Heart left ventricle (tissue), 16 donors: ENCODE results near the gene TBL1XR1. TPM values are rescaled to one million over a fixed set of nuclear protein-coding genes. Genes with fewer than 3 reads are reported as not detected.
A peak's percentile ranks its signal among the peaks of the same experiment; 100 is the strongest.

Source experiments
- ATAC-seq, 4 donors: fragments of 200-7000 bp; cut with Tn5 transposase; one replicate each; pipeline ENCODE4 v1.9.1; 2020 to 2022; ENCODE audit warnings: moderate library complexity in 4 of 4, mild to moderate bottlenecking in 3 of 4, moderate number of reproducible peaks in 1 of 4
- DNase-seq, 5 donors: peaks; one replicate each; pipeline ENCODE4 v3.0.0-alpha.2; 2020
- H3K27ac ChIP-seq, 12 donors: fragments of 200-600 bp; sonication (generic) in 4 of 12; one replicate each; pipeline versions ENCODE4 v1.5.0 to v1.8.0; 2016 to 2022; ENCODE audit warnings: mild to moderate bottlenecking in 2 of 12
- H3K27me3 ChIP-seq, 9 donors: fragments of 200-600 bp; sonication (generic) in 2 of 9; one replicate each; pipeline versions ENCODE4 v1.5.1 to v1.8.0; 2016 to 2022; ENCODE audit warnings: mild to moderate bottlenecking in 3 of 9
- H3K36me3 ChIP-seq, 9 donors: fragments of 200-600 bp; sonication (generic) in 2 of 9; one replicate each; pipeline versions ENCODE4 v1.5.0 to v1.8.0; 2018 to 2022; ENCODE audit warnings: mild to moderate bottlenecking in 2 of 9
- H3K4me1 ChIP-seq, 12 donors: fragments of 200-600 bp; sonication (generic) in 4 of 12; one replicate each; pipeline versions ENCODE4 v1.5.0 to v1.8.0; 2016 to 2022; ENCODE audit warnings: mild to moderate bottlenecking in 3 of 12
- H3K4me3 ChIP-seq, 12 donors: fragments of 200-600 bp; sonication (generic) in 4 of 12; one replicate each; pipeline versions ENCODE4 v1.5.0 to v1.8.0; 2017 to 2022; ENCODE audit warnings: mild to moderate bottlenecking in 9 of 12, moderate library complexity in 4 of 12
- H3K9me3 ChIP-seq, 12 donors: fragments of 200-600 bp; sonication (generic) in 4 of 12; one replicate each; pipeline versions ENCODE4 v1.5.0 to v1.8.0; 2016 to 2022; ENCODE audit warnings: mild to moderate bottlenecking in 1 of 12
- POLR2A ChIP-seq, 2 donors: fragments of 450-650 bp; IDR thresholded peaks; one replicate each; pipeline ENCODE4 v1.6.1; 2017; ENCODE audit warnings: antibody characterized with exemption in 2 of 2, mild to moderate bottlenecking in 2 of 2, moderate library complexity in 2 of 2
- WGBS, 4 donors: extraction: QIAGEN DNeasy Blood & Tissue Kit in 2 of 4; methylation state at CpG; one replicate each; pipeline versions ENCODE4 v1.1.5 to v1.1.7; 2013 to 2018; 5-methylcytosine and 5-hydroxymethylcytosine counted together
- intact Hi-C, 10 donors: fragments of 100-400 bp; cut with DNase I; formaldehyde crosslinking; loops; one replicate each; pipeline versions ENCODE4 v1.11.1 to v1.14.2; 2022
- polyA plus RNA-seq, 2 donors: library from polyadenylated mRNA; stranded (reverse); fragments of 200-250 nt; gene quantifications; one replicate each; pipeline ENCODE4 v1.2.3, GENCODE V29; 2013
- total RNA-seq, 9 donors: library from RNA; depleted of rRNA in 2 of 9; stranded (reverse); fragments of >200 nt in 2 of 9; fragmentation: NEBNext Ultra II Directional in 3 of 9; extraction: Animal tissue kit (Norgen Biotek cat#: 25700) in 3 of 9; gene quantifications; one replicate each; pipeline versions ENCODE4 v1.1.0 to v1.2.4, GENCODE V29; 2016 to 2023
- TF ChIP-seq, protein P1 (sequence below), 12 donors: fragments of 200-600 bp; sonication (generic) in 4 of 12; IDR thresholded peaks; one replicate each; pipeline versions ENCODE4 v1.5.0 to v1.8.0; 2018 to 2022; ENCODE audit warnings: antibody characterized with exemption in 12 of 12, mild to moderate bottlenecking in 5 of 12
- donor health status: ischemic (EF 13 %, LVEDD 7.1; RV severe dilation, severe dysfunction).
- donor health status: healthy with polysubstance abuse.
- donor health status: DM: no; HTN: yes; CAD: no.
- donor health status: DM: no; HTN: no; CAD: no.
- donor health status: ischemic (EF 25% LVEDD 6.9; RV normal size, moderate dysfunction).
- donor health status: ischemic (EF 25% LVEDD 5.7; RV mildly dilated, moderate dysfunction).
- donor health status: healthy.
- donor health status: DM: yes; HTN: yes; CAD: no.
- donor health status: ischemic (EF 35%, LVEDD 5.7; RV mildly dilated, moderate dysfunction).
- donor health status: nonischemic (EF 11% LVEDD 7.7; RV severe dilation, severe dysfunction).
- donor health status: DM: yes; HTN: yes; CAD: no.
- donor health status: PGD.
- donor health status: ischemic (EF 29% LVEDD 5.4; RV normal size, mild dysfunction).
- donor health status: nonischemic (EF 23%, LVEDD 6.1; RV moderate dilation, normal function).

Gene TBL1XR1
- total and polyA plus RNA-seq, 11 donors, result 24.0 to 176 (median 119) TPM

DNA sequence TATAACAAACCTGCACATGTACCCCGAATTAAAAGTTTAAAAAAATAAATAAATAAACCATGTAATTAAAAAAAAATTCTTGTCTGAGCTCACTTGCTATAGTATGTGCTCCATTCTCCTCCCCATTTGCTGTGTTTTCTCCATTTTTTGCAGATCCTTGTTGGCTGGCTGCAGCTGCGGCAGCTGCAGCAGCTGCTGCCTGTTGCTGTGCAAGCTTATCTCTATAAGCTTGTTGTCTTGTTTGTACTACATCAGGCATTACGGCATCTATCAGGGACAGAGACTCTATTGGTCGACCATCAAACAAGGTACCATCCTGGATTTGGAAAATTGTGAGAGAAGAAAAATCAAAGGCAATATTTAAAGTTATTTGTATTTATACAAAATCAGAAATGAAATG, 145.9 kb downstream of the TBL1XR1 start:
- H3K36me3 ChIP-seq, result peaks cover 0 to 61% (median 40%) of the 10 kb centered on the region in 9 donors
- 48 to 59% (median 54%) methylated on average over 4 of the region's 4 CpGs for WGBS, 4 donors
- H3K4me3 ChIP-seq, result no peak overlapping the region
- TF ChIP-seq, protein P1, sequence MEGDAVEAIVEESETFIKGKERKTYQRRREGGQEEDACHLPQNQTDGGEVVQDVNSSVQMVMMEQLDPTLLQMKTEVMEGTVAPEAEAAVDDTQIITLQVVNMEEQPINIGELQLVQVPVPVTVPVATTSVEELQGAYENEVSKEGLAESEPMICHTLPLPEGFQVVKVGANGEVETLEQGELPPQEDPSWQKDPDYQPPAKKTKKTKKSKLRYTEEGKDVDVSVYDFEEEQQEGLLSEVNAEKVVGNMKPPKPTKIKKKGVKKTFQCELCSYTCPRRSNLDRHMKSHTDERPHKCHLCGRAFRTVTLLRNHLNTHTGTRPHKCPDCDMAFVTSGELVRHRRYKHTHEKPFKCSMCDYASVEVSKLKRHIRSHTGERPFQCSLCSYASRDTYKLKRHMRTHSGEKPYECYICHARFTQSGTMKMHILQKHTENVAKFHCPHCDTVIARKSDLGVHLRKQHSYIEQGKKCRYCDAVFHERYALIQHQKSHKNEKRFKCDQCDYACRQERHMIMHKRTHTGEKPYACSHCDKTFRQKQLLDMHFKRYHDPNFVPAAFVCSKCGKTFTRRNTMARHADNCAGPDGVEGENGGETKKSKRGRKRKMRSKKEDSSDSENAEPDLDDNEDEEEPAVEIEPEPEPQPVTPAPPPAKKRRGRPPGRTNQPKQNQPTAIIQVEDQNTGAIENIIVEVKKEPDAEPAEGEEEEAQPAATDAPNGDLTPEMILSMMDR (IDR thresholded peaks at IDR 0.05), result no peak
- TF ChIP-seq POLR2A (IDR thresholded peaks at IDR 0.05), result no peak
- no peaks in the 10 kb centered on the region for H3K9me3 ChIP-seq
- no peak for DNase-seq
- H3K27me3 ChIP-seq, result no peaks in the 10 kb centered on the region
- intact Hi-C loops, result loop anchor here (2.0 to 10.0 kb wide), 14 partner anchors 141 to 1336 kb away; partner anchors contain the start of gene TBL1XR1 (in 7 of the 10)
- peak in 3 of 4 donors; percentile 16 to 44 (median 39) for ATAC-seq
- H3K27ac ChIP-seq, result peak overlapping the region in 1 of 12 donors; percentile 7
- peaks cover 0 to 30% (median 21%) of the 10 kb centered on the region in 12 donors for H3K4me1 ChIP-seq

DNA sequence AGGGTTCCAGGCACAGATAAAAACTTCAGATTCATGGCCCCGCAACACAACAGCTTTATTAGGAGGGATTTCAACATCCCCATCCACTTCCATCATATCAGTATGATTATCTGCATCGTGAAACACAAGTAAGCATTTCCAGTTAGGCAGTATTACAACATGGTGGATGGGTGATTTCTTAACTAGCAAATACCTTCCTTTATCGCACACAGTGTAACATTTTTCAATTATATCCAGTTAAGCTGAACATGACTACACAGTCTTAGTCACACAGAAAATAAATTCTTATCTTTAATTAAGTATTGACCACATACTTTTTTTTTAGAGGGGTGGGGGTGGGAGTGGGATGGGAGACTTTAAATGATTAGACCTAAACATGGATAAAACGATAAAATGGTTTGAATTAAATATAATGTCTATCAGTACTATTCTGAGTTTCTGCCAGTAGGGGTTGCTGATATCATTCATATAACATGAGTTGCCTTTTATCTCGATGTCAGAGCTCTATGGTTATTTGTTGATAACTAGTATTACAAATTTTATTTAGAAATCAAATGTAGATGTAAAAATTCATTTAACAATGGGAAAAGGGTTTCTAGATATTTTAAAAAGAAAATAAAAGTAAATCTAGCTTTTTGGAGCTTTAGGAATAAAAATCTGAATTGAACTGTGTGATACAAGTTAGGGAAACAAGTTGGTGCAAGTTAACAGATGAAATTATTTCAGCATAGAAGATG, 146.6 kb downstream of the TBL1XR1 start:
- Histone ChIP-seq H3K4me1 (peaks cover 0 to 22% (median 14%) of the 10 kb centered on the region in 12 donors), H3K27me3 (no peaks in the 10 kb centered on the region), H3K4me3 (no peak overlapping the region), H3K27ac (no peak overlapping the region), H3K9me3 (no peaks in the 10 kb centered on the region), H3K36me3 (peaks cover 0 to 68% (median 47%) of the 10 kb centered on the region in 9 donors)
- intact Hi-C loops, result loop anchor here (2.0 to 10.0 kb wide), 14 partner anchors 142 to 1337 kb away; partner anchors contain the start of gene TBL1XR1 (in 7 of the 10)
- no peak for TF ChIP-seq POLR2A (IDR thresholded peaks at IDR 0.05)
- TF ChIP-seq, protein P1 (IDR thresholded peaks at IDR 0.05), result peak; percentile 35 to 73 (median 63)
- 43 to 49% (median 45%) methylated on average over 5 of the region's 5 CpGs for WGBS, 4 donors
- DNase-seq (no peak), ATAC-seq (peak; percentile 53 to 74 (median 60))

DNA sequence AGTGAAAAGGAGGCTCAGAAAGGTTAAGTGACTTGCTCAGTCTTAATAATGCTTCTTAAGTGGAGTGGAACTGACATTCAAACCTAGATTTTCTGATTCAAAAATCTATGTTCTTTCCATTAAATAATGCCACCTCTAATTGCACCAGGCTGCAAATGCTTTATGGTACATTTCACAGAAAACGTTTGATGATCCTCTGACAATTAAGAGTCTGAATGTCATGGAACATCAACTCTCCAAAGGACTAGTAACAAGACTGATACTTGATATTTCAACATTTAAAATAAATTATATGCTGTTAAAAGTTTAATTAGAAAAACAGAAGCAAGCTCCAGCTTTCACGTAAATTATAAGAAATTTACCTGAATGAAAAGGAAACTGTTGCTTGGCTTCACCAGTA, 151.5 kb downstream of the TBL1XR1 start:
- 76 to 85% (median 83%) methylated on average over 2 of the region's 2 CpGs for WGBS, 4 donors
- TF ChIP-seq, protein P1 (IDR thresholded peaks at IDR 0.05), result no peak
- TF ChIP-seq POLR2A (IDR thresholded peaks at IDR 0.05), result no peak
- no peak for ATAC-seq
- H3K27me3 ChIP-seq, result no peaks in the 10 kb centered on the region
- peaks cover 0 to 75% (median 68%) of the 10 kb centered on the region in 9 donors for H3K36me3 ChIP-seq
- intact Hi-C loops, result loop anchor here (5.0 to 10.0 kb wide), 6 partner anchors 309 to 1339 kb away; no protein-coding TSS in a partner anchor
- H3K9me3 ChIP-seq, result peaks cover 0 to 8% (median 0%) of the 10 kb centered on the region in 12 donors
- H3K4me1 ChIP-seq, result peaks cover 0 to 20% (median 14%) of the 10 kb centered on the region in 12 donors
- no peak overlapping the region for H3K27ac ChIP-seq
- no peak overlapping the region for H3K4me3 ChIP-seq
- DNase-seq, result no peak

DNA sequence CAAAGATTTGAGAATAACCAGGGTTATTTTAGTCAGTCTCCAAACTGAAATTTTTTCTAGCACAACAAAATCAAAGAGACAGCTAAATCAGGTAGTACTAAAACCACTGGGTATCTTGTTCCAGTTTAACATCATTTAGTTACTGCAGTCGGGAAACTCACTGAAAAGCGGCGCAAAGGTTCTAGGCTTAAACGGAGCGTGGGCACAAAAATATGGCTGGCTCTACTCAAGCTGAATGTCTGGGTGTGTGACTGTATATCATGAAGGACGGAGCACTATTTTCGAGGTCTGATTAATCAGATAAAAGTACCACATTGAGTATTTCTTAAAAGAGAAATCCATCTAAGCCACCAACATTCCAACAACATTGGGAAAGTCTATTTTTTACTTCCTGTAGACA, 152.1 kb downstream of the TBL1XR1 start:
- DNase-seq, result no peak
- Histone ChIP-seq H3K4me3 (no peak overlapping the region), H3K27me3 (no peaks in the 10 kb centered on the region), H3K4me1 (peaks cover 0 to 22% (median 17%) of the 10 kb centered on the region in 12 donors), H3K36me3 (peaks cover 0 to 73% (median 66%) of the 10 kb centered on the region in 9 donors), H3K9me3 (peaks cover 0 to 8% (median 0%) of the 10 kb centered on the region in 12 donors), H3K27ac (no peak overlapping the region)
- WGBS, 4 donors, result 90 to 95% (median 93%) methylated on average over 7 of the region's 7 CpGs
- no peak for ATAC-seq
- intact Hi-C loops, result loop anchor here (5.0 to 10.0 kb wide), 6 partner anchors 310 to 1340 kb away; no protein-coding TSS in a partner anchor
- TF ChIP-seq, protein P1 (IDR thresholded peaks at IDR 0.05), result no peak
- TF ChIP-seq POLR2A (IDR thresholded peaks at IDR 0.05), result no peak
